MM.1S (cell line): Measurements from ENCODE around the gene PRKG1.

ENCODE experiments used
- DNase-seq: peaks from one replicate; pipeline ENCODE4 v3.0.0-alpha.2; 2015
- H2AFZ ChIP-seq: fragments of 300-600 bp; sonication (generic); 2 replicates; pipeline ENCODE4 v1.6.0; 2016; ENCODE audit warnings: antibody characterized with exemption, low read length
- H3F3A ChIP-seq: fragments of 300-600 bp; sonication (generic); 2 replicates; pipeline ENCODE4 v1.6.1; 2016; ENCODE audit warnings: mild to moderate bottlenecking, antibody characterized with exemption, low read length, moderate library complexity, mixed read lengths; ENCODE audit not compliant: insufficient read depth
- H3K27ac ChIP-seq: fragments of 300-600 bp; sonication (generic); 2 replicates; pipeline ENCODE4 v1.5.1; 2016; ENCODE audit warnings: mild to moderate bottlenecking, low read length
- H3K27me3 ChIP-seq: fragments of 300-600 bp; sonication (generic); replicated peaks from 2 replicates; pipeline ENCODE4 v1.6.0; 2016; ENCODE audit warnings: low read length; ENCODE audit not compliant: insufficient read depth
- H3K36me3 ChIP-seq: fragments of 300-600 bp; sonication (generic); replicated peaks from 2 replicates; pipeline ENCODE4 v1.6.1; 2016; ENCODE audit warnings: mild to moderate bottlenecking, low read length, mixed read lengths; ENCODE audit not compliant: insufficient read depth
- H3K4me1 ChIP-seq: fragments of 300-600 bp; sonication (generic); 2 replicates; pipeline ENCODE4 v1.6.1; 2016; ENCODE audit warnings: low read length, mixed read lengths
- H3K4me2 ChIP-seq: fragments of 300-600 bp; sonication (generic); 2 replicates; pipeline ENCODE4 v1.6.0; 2016; ENCODE audit warnings: low read depth, low read length
- H3K4me3 ChIP-seq: fragments of 300-600 bp; sonication (generic); 2 replicates; pipeline ENCODE4 v1.5.1; 2016; ENCODE audit warnings: low read length, mixed read lengths
- H3K79me2 ChIP-seq: fragments of 300-600 bp; sonication (generic); 2 replicates; pipeline ENCODE4 v1.6.1; 2016; ENCODE audit warnings: mixed run types, low read length, mixed read lengths
- H3K9ac ChIP-seq: fragments of 300-600 bp; sonication (generic); 2 replicates; pipeline ENCODE4 v1.6.1; 2016; ENCODE audit warnings: low read length, mixed read lengths
- H3K9me2 ChIP-seq: fragments of 300-600 bp; sonication (generic); replicated peaks from 2 replicates; pipeline ENCODE4 v1.6.1; 2016; ENCODE audit warnings: mild to moderate bottlenecking, low read length, mixed read lengths; ENCODE audit not compliant: insufficient read depth
- H3K9me3 ChIP-seq: fragments of 300-600 bp; sonication (generic); replicated peaks from 2 replicates; pipeline ENCODE4 v1.6.1; 2016; ENCODE audit warnings: mild to moderate bottlenecking, low read length, mixed read lengths; ENCODE audit not compliant: insufficient read depth
- H4K20me1 ChIP-seq: fragments of 300-600 bp; sonication (generic); 2 replicates; pipeline ENCODE4 v1.6.1; 2016; ENCODE audit warnings: mild to moderate bottlenecking, low read length, moderate library complexity, mixed read lengths; ENCODE audit not compliant: insufficient read depth
- EZH2 ChIP-seq: fragments of 300-600 bp; sonication (generic); optimal IDR thresholded peaks from 2 replicates; pipeline ENCODE3; 2017; ENCODE audit warnings: low read depth, mild to moderate bottlenecking, antibody characterized with exemption, low read length, mixed read lengths
- EZH2phosphoT487 ChIP-seq: fragments of 300-600 bp; sonication (generic); IDR thresholded peaks from 2 replicates; pipeline ENCODE4 v1.6.1; 2018; ENCODE audit warnings: antibody characterized with exemption, low read length
- TF ChIP-seq, protein P1 (sequence below): fragments of 300-600 bp; sonication (generic); IDR thresholded peaks from 2 replicates; pipeline ENCODE4 v1.5.1; 2016; ENCODE audit warnings: antibody characterized with exemption, low read length, mixed read lengths

Gene PRKG1

DNA sequence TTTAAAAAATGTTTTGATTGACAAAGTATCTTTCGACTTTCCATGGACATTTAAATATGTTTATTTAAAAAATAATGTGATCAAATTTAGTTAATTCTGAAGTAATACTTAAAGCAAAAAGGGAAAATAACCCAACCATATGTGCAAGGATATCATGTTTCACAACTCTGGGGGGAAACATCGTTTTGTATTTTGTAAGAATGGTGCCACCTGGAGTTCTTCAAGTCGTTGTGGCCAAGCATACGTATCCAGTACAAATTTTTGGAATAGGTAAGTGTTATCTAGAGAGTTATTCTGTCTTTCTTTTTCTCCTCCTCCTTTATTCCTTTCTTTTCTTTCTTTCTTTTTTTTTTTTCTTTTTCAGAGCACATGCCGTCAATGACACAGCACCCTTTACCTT, 801.3 kb downstream of the PRKG1 start:
- DNase-seq: no peak
- H3F3A ChIP-seq: peaks cover 9% of the 10 kb centered on the region; the same call in 1 of the 2 replicates
- no peak for TF ChIP-seq EZH2
- H3K9me2 ChIP-seq: no peaks in the 10 kb centered on the region
- no peak overlapping the region for H3K4me3 ChIP-seq
- no peaks in the 10 kb centered on the region for H4K20me1 ChIP-seq
- no peaks in the 10 kb centered on the region for H3K9me3 ChIP-seq
- H3K4me1 ChIP-seq: peaks cover 31% of the 10 kb centered on the region
- H3K4me2 ChIP-seq: no peak overlapping the region
- no peak overlapping the region for H3K27ac ChIP-seq
- no peaks in the 10 kb centered on the region for H3K36me3 ChIP-seq
- H3K9ac ChIP-seq: no peak overlapping the region
- H3K27me3 ChIP-seq: no peaks in the 10 kb centered on the region
- H3K79me2 ChIP-seq: no peaks in the 10 kb centered on the region
- no peak overlapping the region for H2AFZ ChIP-seq

DNA sequence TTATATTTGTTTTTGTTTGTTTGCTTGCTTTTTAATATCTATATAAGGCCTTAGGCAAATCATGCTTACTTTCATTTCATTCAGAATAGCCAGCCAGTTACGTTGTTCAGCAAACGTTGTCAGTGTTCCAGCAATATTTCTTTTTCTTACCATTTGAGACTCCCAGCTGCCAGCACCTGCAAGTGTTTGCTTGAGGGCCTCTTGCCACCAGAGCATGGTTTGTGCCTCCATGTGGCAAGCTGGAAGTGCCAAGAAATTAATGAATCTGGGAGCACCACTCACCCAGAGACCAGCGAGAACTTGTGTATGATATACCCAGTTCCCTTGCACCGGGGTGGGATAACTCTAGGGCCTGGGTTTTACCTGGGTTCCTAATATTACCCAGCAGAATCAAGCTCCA, 802.2 kb downstream of the PRKG1 start:
- Histone ChIP-seq H3K4me1 (peaks cover 35% of the 10 kb centered on the region), H3K27me3 (no peaks in the 10 kb centered on the region), H3K9me2 (no peaks in the 10 kb centered on the region), H3K9me3 (no peaks in the 10 kb centered on the region), H3F3A (peaks cover 12% of the 10 kb centered on the region; the same call in 1 of the 2 replicates), H3K4me2 (peak overlapping the region; percentile 65; the same call in 1 of the 2 replicates), H3K79me2 (no peaks in the 10 kb centered on the region), H3K9ac (peak overlapping the region; percentile 11; the same call in 1 of the 2 replicates), H4K20me1 (no peaks in the 10 kb centered on the region), H2AFZ (peak overlapping the region; percentile 55), H3K27ac (peak overlapping the region; percentile 9; the same call in 1 of the 2 replicates), H3K4me3 (no peak overlapping the region), H3K36me3 (no peaks in the 10 kb centered on the region)
- TF ChIP-seq EZH2 (no peak), EZH2phosphoT487 (no peak)
- TF ChIP-seq, protein P1, sequence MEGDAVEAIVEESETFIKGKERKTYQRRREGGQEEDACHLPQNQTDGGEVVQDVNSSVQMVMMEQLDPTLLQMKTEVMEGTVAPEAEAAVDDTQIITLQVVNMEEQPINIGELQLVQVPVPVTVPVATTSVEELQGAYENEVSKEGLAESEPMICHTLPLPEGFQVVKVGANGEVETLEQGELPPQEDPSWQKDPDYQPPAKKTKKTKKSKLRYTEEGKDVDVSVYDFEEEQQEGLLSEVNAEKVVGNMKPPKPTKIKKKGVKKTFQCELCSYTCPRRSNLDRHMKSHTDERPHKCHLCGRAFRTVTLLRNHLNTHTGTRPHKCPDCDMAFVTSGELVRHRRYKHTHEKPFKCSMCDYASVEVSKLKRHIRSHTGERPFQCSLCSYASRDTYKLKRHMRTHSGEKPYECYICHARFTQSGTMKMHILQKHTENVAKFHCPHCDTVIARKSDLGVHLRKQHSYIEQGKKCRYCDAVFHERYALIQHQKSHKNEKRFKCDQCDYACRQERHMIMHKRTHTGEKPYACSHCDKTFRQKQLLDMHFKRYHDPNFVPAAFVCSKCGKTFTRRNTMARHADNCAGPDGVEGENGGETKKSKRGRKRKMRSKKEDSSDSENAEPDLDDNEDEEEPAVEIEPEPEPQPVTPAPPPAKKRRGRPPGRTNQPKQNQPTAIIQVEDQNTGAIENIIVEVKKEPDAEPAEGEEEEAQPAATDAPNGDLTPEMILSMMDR: no peak
- DNase-seq: peak; percentile 16

DNA sequence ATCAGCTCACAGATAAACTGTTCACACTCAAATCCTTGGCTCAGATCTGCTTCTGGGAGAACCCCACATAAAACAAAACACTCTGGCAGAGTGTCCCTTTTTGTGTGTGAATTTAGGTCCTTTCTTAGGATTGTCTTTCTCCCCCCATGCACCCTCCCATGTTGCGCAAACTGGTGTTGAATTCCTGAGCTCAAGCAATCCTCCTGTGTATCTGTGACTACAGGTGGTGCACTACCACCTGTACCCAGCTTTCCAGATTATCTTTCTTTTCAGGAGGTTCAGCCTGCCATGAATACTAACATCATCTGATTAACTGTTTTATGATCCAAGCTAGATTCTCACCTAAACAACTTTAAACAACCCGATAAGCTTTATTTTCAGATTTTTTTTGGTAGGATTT, 802.7 kb downstream of the PRKG1 start:
- no peak for TF ChIP-seq EZH2phosphoT487
- TF ChIP-seq, protein P1: no peak
- TF ChIP-seq EZH2: no peak
- H3K79me2 ChIP-seq: no peaks in the 10 kb centered on the region
- H3K27me3 ChIP-seq: no peaks in the 10 kb centered on the region
- no peaks in the 10 kb centered on the region for H3K36me3 ChIP-seq
- H3K9me2 ChIP-seq: no peaks in the 10 kb centered on the region
- peak overlapping the region; percentile 65; the same call in 1 of the 2 replicates for H3K4me2 ChIP-seq
- DNase-seq: no peak
- H2AFZ ChIP-seq: peak overlapping the region; percentile 55
- H3K9me3 ChIP-seq: no peaks in the 10 kb centered on the region
- H3K9ac ChIP-seq: no peak overlapping the region
- H4K20me1 ChIP-seq: no peaks in the 10 kb centered on the region
- no peak overlapping the region for H3K4me3 ChIP-seq
- no peak overlapping the region for H3K27ac ChIP-seq
- H3F3A ChIP-seq: peaks cover 12% of the 10 kb centered on the region; the same call in 1 of the 2 replicates
- H3K4me1 ChIP-seq: peaks cover 37% of the 10 kb centered on the region

DNA sequence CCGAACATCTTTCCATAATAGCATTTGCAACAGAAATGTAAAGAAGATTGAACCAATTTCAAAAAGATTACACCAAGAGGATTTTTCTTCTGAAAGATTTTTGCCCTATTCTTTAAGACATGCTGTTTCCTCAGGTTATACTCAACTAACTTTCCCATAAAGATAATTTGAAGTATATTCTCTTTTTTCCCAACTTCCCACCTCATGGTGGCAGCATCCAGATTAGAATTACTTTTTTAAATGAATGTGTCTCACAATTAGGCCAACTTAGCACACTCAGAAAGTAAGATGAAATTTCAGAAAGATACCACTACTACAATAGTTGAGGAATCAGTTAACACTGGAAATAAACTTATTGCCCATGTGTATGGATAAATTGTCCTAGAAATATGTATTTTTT, 803.3 kb downstream of the PRKG1 start:
- Histone ChIP-seq H3K9me3 (no peaks in the 10 kb centered on the region), H3K9me2 (no peaks in the 10 kb centered on the region), H3K9ac (no peak overlapping the region), H3K79me2 (no peaks in the 10 kb centered on the region), H3K4me1 (peaks cover 41% of the 10 kb centered on the region), H4K20me1 (no peaks in the 10 kb centered on the region), H3K4me3 (no peak overlapping the region), H3F3A (peaks cover 12% of the 10 kb centered on the region; the same call in 1 of the 2 replicates), H3K27ac (no peak overlapping the region), H3K27me3 (no peaks in the 10 kb centered on the region), H2AFZ (no peak overlapping the region), H3K36me3 (no peaks in the 10 kb centered on the region), H3K4me2 (no peak overlapping the region)
- no peak for DNase-seq
- TF ChIP-seq EZH2phosphoT487 (no peak), EZH2 (no peak)
- TF ChIP-seq, protein P1: no peak
